Urothelium cell line (cell line): ENCODE data around the gene ANKRD53.
"Not testable (repeated sequence)": the region's sequence is repeated elsewhere in the genome, so short reads cannot be mapped to it uniquely, and the experiment has no call there.

ENCODE experiments used
- DNase-seq: peaks from one replicate; pipeline ENCODE4 v3.0.0; 2011; ENCODE audit warnings: low spot score, mixed read lengths
- FAIRE-seq: peaks from 2 replicates; lab custom pipeline; 2011; peaks lifted over from hg19 to GRCh38; lab: Jason Lieb, UNC

ANKRD53 gene

GRCh38 chr2:71005271-71006202, 27.1 kb downstream of the ANKRD53 start:
- DNase-seq (no peak), FAIRE-seq (no peak)

- FAIRE-seq: no peak
- DNase-seq: no peak
Observed at GRCh38 chr2:71006323-71006722, 27.9 kb downstream of the ANKRD53 start.

- FAIRE-seq (no peak), DNase-seq (no peak)
Observed at GRCh38 chr2:71006955-71007799, 28.7 kb downstream of the ANKRD53 start.

GRCh38 chr2:71008342-71008741, 29.9 kb downstream of the ANKRD53 start:
- no peak for DNase-seq
- FAIRE-seq: no peak

GRCh38 chr2:71011786-71012185, 33.4 kb downstream of the ANKRD53 start:
- not testable (repeated sequence) for DNase-seq, FAIRE-seq

- no peak for DNase-seq
- no peak for FAIRE-seq
Observed at GRCh38 chr2:71018625-71019024, 40.2 kb downstream of the ANKRD53 start.

GRCh38 chr2:71019989-71020388, 41.6 kb downstream of the ANKRD53 start:
- not testable (repeated sequence) for DNase-seq, FAIRE-seq

- DNase-seq, FAIRE-seq: not testable (repeated sequence)
Observed at GRCh38 chr2:71021394-71021793, 43.0 kb downstream of the ANKRD53 start.

- not testable (repeated sequence) for FAIRE-seq, DNase-seq
Observed at GRCh38 chr2:71023553-71024243, 45.3 kb downstream of the ANKRD53 start.
